ENCODE measurements around the gene JUNB. TPM values are rescaled to one million over a fixed set of nuclear protein-coding genes. Genes with fewer than 3 reads are reported as not detected.

The JUNB gene
- total RNA-seq, 1 experiment from 2014 or later: 44.1 TPM

DNA sequence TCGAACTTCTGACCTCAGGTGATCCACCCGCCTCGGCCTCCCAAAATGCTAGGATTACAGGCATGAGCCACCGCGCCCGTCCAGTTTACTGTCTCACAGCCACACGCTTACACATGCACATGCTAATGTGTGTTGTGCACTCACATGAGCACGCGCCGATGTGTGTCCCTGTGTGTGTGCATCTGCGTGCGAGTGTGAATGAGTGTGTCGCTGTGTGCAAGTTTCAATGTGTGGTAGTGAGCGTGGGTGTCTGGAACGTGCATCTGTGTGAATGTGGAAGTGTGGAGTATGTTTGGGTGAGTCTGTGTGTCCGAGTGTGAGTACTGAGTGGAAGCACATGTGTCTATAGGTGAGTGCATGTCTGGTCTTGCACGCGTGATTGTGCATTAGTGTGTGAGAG lies 51.2 kb downstream of the JUNB start:
- no peak for DNase-seq (ENCODE audit: low read depth)

Other genes starting within 250 kb of the JUNB start
- 2.5 and 3.3 TPM in 2 replicates for gene ZNF564, start 240.0 kb upstream of the JUNB start, total RNA-seq (2014; rRNA removed; shearing (Covaris generic))
- gene ZNF490, start 180.7 kb upstream of the JUNB start, total RNA-seq (2014; rRNA removed; shearing (Covaris generic)): 4.7 and 4.9 TPM in 2 replicates
- gene ZNF791, start 180.6 kb upstream of the JUNB start, total RNA-seq (2014; rRNA removed; shearing (Covaris generic)): 9.6 and 10.8 TPM in 2 replicates
- 22.6 and 25.2 TPM in 2 replicates for gene MAN2B1, start 124.7 kb upstream of the JUNB start, total RNA-seq (2014; rRNA removed; shearing (Covaris generic))
- 10.2 and 14.6 TPM in 2 replicates for gene WDR83, start 124.7 kb upstream of the JUNB start, total RNA-seq (2014; rRNA removed; shearing (Covaris generic))
- 95.2 and 109 TPM in 2 replicates for gene DHPS, start 109.6 kb upstream of the JUNB start, total RNA-seq (2014; rRNA removed; shearing (Covaris generic))
- gene GNG14, start 103.5 kb upstream of the JUNB start, total RNA-seq (2014; rRNA removed; shearing (Covaris generic)): not detected in 2 replicates
- 21.6 and 24.4 TPM in 2 replicates for gene FBXW9, start 94.9 kb upstream of the JUNB start, total RNA-seq (2014; rRNA removed; shearing (Covaris generic))
- 28.2 and 29.9 TPM in 2 replicates for gene TNPO2, start 67.6 kb upstream of the JUNB start, total RNA-seq (2014; rRNA removed; shearing (Covaris generic))
- 276 and 304 TPM in 2 replicates for gene TRIR, start 56.8 kb upstream of the JUNB start, total RNA-seq (2014; rRNA removed; shearing (Covaris generic))
- gene GET3, start 54.0 kb upstream of the JUNB start, total RNA-seq (2014; rRNA removed; shearing (Covaris generic)): 115 and 127 TPM in 2 replicates
- gene BEST2, start 39.7 kb upstream of the JUNB start, total RNA-seq (2014; rRNA removed; shearing (Covaris generic)): 0.10 TPM in 1 of 2 replicates, not detected in the other
- 4.0 and 9.0 TPM in 2 replicates for gene HOOK2, start 15.9 kb upstream of the JUNB start, total RNA-seq (2014; rRNA removed; shearing (Covaris generic))
- 443 and 513 TPM in 2 replicates for gene PRDX2, start 10.3 kb downstream of the JUNB start, total RNA-seq (2014; rRNA removed; shearing (Covaris generic))
- not detected in 2 replicates for gene THSD8, start 10.6 kb downstream of the JUNB start, total RNA-seq (2014; rRNA removed; shearing (Covaris generic))
- 83.6 and 99.1 TPM in 2 replicates for gene RNASEH2A, start 15.1 kb downstream of the JUNB start, total RNA-seq (2014; rRNA removed; shearing (Covaris generic))
- 0.68 TPM in 1 of 2 replicates, not detected in the other for gene RTBDN, start 43.1 kb downstream of the JUNB start, total RNA-seq (2014; rRNA removed; shearing (Covaris generic))
- gene MAST1, start 47.0 kb downstream of the JUNB start, total RNA-seq (2014; rRNA removed; shearing (Covaris generic)): 0.10 and 1.6 TPM in 2 replicates
- gene DNASE2, start 90.0 kb downstream of the JUNB start, total RNA-seq (2014; rRNA removed; shearing (Covaris generic)): 33.6 and 36.1 TPM in 2 replicates
- gene KLF1, start 95.7 kb downstream of the JUNB start, total RNA-seq (2014; rRNA removed; shearing (Covaris generic)): not detected in 2 replicates
- gene GCDH, start 99.7 kb downstream of the JUNB start, total RNA-seq (2014; rRNA removed; shearing (Covaris generic)): 29.1 and 40.5 TPM in 2 replicates
- gene SYCE2, start 127.8 kb downstream of the JUNB start, total RNA-seq (2014; rRNA removed; shearing (Covaris generic)): 0.20 and 3.0 TPM in 2 replicates
- 60.7 and 83.7 TPM in 2 replicates for gene FARSA, start 142.2 kb downstream of the JUNB start, total RNA-seq (2014; rRNA removed; shearing (Covaris generic))
- gene CALR, start 147.1 kb downstream of the JUNB start, total RNA-seq (2014; rRNA removed; shearing (Covaris generic)): 1,708 and 2,160 TPM in 2 replicates
- 104 and 123 TPM in 2 replicates for gene RAD23A, start 154.4 kb downstream of the JUNB start, total RNA-seq (2014; rRNA removed; shearing (Covaris generic))
- gene GADD45GIP1, start 165.7 kb downstream of the JUNB start, total RNA-seq (2014; rRNA removed; shearing (Covaris generic)): 41.2 and 65.1 TPM in 2 replicates
- gene DAND5, start 178.1 kb downstream of the JUNB start, total RNA-seq (2014; rRNA removed; shearing (Covaris generic)): not detected in 2 replicates
- 19.6 and 22.5 TPM in 2 replicates for gene NFIX, start 204.0 kb downstream of the JUNB start, total RNA-seq (2014; rRNA removed; shearing (Covaris generic))